Measurements from ENCODE around the gene CISD1. TPM values are rescaled to one million over a fixed set of nuclear protein-coding genes. Genes with fewer than 3 reads are reported as not detected.

CISD1 gene
- total RNA-seq, 1 experiment from 2014 or later = 46.6 TPM

DNA sequence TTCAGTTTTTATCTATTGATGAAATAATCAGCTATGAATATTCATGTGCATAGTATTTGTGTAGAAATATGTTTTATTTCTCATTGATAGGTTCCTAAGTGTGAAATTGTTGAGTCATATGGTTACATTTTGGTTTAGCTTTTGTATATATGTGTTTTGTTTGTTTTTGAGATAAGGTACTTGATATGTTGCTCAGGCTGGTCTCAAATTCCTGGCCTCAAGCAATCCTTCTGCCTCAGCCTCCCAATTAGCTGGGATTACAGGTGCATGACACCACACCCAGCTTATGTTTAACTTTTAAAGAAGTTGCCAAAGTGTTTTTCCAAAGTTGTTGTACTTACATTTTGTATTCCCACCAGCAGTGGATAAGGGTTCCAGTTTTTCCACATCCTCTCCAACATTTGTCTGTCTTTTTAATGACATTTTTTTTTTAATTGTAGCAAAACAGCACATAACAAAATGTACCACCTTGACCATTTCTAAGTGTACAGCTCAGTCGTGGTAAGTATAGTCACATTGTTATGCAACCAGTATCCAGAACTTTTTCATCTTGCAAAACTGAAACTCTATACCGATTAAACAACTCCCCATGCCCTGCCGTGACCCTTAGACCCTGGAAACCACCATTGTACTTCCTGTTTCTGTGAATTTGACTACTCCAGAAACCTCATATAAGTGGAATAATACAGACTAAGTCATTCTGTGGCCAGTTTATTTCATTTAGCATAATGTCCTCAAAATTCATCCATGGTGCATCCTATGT lies 53.3 kb downstream of the CISD1 start:
- POLR2A ChIA-PET = no interaction called here
- Mint-ChIP-seq H3K4me3 (no peak overlapping the region), H3K4me1 (0 out of 2 replicates have a peak, but pooled peaks cover 2% of the 10 kb centered on the region), H3K27me3 (ENCODE audit: low read depth) (peaks cover 3% of the 10 kb centered on the region), H3K27ac (0 out of 2 replicates have a peak overlapping the region, but pooled peaks have one; percentile 7), H3K36me3 (no peaks in the 10 kb centered on the region), H3K9me3 (no peaks in the 10 kb centered on the region)
- no peak for DNase-seq (ENCODE audit: low spot score)
- ATAC-seq = no peak
- CTCF ChIA-PET = no interaction called here
- TF ChIP-seq OVOL2 (CRISPR knock-in tag; IDR thresholded peaks at IDR 0.05; ENCODE audit: borderline replicate concordance) (no peak), ZBTB21 (CRISPR knock-in tag; IDR thresholded peaks at IDR 0.05; ENCODE audit: borderline replicate concordance) (no peak), ZNF423 (CRISPR knock-in tag; IDR thresholded peaks at IDR 0.05) (no peak), GRHL2 (CRISPR knock-in tag; IDR thresholded peaks at IDR 0.05; ENCODE audit: insufficient replicate concordance, severe bottlenecking) (no peak), ELF4 (CRISPR knock-in tag; IDR thresholded peaks at IDR 0.05; ENCODE audit: low read depth) (no peak), ZNF232 (CRISPR knock-in tag; IDR thresholded peaks at IDR 0.05) (no peak), ZNF263 (CRISPR knock-in tag; IDR thresholded peaks at IDR 0.05; ENCODE audit: low read depth) (no peak), SMAD3 (CRISPR knock-in tag; IDR thresholded peaks at IDR 0.05; ENCODE audit: borderline replicate concordance) (no peak)
- TF ChIP-seq, protein P1, sequence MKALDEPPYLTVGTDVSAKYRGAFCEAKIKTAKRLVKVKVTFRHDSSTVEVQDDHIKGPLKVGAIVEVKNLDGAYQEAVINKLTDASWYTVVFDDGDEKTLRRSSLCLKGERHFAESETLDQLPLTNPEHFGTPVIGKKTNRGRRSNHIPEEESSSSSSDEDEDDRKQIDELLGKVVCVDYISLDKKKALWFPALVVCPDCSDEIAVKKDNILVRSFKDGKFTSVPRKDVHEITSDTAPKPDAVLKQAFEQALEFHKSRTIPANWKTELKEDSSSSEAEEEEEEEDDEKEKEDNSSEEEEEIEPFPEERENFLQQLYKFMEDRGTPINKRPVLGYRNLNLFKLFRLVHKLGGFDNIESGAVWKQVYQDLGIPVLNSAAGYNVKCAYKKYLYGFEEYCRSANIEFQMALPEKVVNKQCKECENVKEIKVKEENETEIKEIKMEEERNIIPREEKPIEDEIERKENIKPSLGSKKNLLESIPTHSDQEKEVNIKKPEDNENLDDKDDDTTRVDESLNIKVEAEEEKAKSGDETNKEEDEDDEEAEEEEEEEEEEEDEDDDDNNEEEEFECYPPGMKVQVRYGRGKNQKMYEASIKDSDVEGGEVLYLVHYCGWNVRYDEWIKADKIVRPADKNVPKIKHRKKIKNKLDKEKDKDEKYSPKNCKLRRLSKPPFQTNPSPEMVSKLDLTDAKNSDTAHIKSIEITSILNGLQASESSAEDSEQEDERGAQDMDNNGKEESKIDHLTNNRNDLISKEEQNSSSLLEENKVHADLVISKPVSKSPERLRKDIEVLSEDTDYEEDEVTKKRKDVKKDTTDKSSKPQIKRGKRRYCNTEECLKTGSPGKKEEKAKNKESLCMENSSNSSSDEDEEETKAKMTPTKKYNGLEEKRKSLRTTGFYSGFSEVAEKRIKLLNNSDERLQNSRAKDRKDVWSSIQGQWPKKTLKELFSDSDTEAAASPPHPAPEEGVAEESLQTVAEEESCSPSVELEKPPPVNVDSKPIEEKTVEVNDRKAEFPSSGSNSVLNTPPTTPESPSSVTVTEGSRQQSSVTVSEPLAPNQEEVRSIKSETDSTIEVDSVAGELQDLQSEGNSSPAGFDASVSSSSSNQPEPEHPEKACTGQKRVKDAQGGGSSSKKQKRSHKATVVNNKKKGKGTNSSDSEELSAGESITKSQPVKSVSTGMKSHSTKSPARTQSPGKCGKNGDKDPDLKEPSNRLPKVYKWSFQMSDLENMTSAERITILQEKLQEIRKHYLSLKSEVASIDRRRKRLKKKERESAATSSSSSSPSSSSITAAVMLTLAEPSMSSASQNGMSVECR (CRISPR knock-in tag; IDR thresholded peaks at IDR 0.05; ENCODE audit: borderline replicate concordance) = no peak
- TF ChIP-seq, protein P2, sequence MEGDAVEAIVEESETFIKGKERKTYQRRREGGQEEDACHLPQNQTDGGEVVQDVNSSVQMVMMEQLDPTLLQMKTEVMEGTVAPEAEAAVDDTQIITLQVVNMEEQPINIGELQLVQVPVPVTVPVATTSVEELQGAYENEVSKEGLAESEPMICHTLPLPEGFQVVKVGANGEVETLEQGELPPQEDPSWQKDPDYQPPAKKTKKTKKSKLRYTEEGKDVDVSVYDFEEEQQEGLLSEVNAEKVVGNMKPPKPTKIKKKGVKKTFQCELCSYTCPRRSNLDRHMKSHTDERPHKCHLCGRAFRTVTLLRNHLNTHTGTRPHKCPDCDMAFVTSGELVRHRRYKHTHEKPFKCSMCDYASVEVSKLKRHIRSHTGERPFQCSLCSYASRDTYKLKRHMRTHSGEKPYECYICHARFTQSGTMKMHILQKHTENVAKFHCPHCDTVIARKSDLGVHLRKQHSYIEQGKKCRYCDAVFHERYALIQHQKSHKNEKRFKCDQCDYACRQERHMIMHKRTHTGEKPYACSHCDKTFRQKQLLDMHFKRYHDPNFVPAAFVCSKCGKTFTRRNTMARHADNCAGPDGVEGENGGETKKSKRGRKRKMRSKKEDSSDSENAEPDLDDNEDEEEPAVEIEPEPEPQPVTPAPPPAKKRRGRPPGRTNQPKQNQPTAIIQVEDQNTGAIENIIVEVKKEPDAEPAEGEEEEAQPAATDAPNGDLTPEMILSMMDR (IDR thresholded peaks at IDR 0.05) = no peak
- TF ChIP-seq, protein P3, sequence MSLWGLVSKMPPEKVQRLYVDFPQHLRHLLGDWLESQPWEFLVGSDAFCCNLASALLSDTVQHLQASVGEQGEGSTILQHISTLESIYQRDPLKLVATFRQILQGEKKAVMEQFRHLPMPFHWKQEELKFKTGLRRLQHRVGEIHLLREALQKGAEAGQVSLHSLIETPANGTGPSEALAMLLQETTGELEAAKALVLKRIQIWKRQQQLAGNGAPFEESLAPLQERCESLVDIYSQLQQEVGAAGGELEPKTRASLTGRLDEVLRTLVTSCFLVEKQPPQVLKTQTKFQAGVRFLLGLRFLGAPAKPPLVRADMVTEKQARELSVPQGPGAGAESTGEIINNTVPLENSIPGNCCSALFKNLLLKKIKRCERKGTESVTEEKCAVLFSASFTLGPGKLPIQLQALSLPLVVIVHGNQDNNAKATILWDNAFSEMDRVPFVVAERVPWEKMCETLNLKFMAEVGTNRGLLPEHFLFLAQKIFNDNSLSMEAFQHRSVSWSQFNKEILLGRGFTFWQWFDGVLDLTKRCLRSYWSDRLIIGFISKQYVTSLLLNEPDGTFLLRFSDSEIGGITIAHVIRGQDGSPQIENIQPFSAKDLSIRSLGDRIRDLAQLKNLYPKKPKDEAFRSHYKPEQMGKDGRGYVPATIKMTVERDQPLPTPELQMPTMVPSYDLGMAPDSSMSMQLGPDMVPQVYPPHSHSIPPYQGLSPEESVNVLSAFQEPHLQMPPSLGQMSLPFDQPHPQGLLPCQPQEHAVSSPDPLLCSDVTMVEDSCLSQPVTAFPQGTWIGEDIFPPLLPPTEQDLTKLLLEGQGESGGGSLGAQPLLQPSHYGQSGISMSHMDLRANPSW (CRISPR knock-in tag; conservative IDR thresholded peaks at IDR 0.05; ENCODE audit: low read depth) = no peak

DNA sequence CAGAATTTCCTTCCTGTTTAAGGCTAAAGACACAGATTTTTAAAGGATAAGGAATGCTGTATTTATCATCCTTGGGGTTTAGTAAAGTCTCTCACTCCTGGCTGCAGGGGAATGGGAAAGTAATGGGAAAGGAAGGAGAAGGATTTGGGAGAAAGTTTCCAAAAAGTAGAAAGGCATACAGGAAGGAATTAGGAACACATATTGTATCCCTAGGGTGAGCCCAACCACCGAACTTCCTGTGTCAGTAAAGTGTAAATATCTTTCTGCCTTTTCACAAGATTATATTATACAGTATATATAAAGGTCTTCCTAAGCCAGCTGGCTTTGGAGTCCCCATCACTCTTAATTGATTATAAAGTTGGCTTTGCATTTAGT lies 53.9 kb downstream of the CISD1 start:
- TF ChIP-seq ELF4 (CRISPR knock-in tag; IDR thresholded peaks at IDR 0.05; ENCODE audit: low read depth) = no peak
- TF ChIP-seq, protein P4, sequence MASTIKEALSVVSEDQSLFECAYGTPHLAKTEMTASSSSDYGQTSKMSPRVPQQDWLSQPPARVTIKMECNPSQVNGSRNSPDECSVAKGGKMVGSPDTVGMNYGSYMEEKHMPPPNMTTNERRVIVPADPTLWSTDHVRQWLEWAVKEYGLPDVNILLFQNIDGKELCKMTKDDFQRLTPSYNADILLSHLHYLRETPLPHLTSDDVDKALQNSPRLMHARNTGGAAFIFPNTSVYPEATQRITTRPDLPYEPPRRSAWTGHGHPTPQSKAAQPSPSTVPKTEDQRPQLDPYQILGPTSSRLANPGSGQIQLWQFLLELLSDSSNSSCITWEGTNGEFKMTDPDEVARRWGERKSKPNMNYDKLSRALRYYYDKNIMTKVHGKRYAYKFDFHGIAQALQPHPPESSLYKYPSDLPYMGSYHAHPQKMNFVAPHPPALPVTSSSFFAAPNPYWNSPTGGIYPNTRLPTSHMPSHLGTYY (CRISPR knock-in tag; IDR thresholded peaks at IDR 0.05) = no peak
- TF ChIP-seq JAZF1 (CRISPR knock-in tag; IDR thresholded peaks at IDR 0.05) = no peak
- TF ChIP-seq, protein P5, sequence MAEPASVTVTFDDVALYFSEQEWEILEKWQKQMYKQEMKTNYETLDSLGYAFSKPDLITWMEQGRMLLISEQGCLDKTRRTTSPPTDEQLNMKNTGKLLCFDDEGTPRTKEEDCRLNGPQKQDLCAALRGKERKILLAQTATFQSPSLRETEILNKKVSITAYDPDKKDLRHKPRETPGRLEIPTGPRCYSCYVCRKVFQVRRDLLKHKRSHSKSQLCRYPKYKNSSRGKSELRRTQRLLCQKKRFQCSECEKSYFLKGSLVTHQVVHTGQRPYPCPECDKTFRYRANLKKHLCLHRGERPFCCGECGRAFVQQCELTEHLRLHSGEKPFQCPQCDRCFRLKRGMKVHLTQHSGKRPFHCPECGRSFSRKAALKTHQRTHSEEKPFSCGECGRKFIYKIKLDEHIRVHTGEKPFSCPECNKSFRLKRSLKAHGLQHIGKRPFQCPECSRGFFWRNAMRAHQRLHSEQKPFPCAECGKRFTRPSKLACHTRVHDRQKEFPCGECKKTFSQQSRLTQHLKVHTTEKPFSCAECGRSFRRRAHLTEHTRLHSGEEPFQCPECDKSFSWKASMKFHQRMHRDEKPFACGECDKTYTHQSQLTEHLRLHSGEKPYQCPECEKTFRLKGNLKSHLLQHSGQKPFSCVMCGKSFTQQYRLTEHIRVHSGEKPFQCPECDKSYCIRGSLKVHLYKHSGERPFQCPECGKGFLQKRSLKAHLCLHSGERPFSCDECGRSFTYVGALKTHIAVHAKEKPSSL (CRISPR knock-in tag; conservative IDR thresholded peaks at IDR 0.05) = no peak
- TF ChIP-seq FOXP1 (CRISPR knock-in tag; IDR thresholded peaks at IDR 0.05; ENCODE audit: borderline replicate concordance) = no peak
- TF ChIP-seq TEAD1 (CRISPR knock-in tag; IDR thresholded peaks at IDR 0.05) = no peak
- no peak for TF ChIP-seq TEAD4 (CRISPR knock-in tag; IDR thresholded peaks at IDR 0.05)
- TF ChIP-seq, protein P6, sequence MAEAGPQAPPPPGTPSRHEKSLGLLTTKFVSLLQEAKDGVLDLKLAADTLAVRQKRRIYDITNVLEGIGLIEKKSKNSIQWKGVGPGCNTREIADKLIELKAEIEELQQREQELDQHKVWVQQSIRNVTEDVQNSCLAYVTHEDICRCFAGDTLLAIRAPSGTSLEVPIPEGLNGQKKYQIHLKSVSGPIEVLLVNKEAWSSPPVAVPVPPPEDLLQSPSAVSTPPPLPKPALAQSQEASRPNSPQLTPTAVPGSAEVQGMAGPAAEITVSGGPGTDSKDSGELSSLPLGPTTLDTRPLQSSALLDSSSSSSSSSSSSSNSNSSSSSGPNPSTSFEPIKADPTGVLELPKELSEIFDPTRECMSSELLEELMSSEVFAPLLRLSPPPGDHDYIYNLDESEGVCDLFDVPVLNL (CRISPR knock-in tag; IDR thresholded peaks at IDR 0.05; ENCODE audit: borderline replicate concordance, low read depth) = no peak
- TF ChIP-seq NFATC4 (CRISPR knock-in tag; IDR thresholded peaks at IDR 0.05) = no peak
- TF ChIP-seq ATF1 (CRISPR knock-in tag; IDR thresholded peaks at IDR 0.05) = no peak
- TF ChIP-seq HMGA2 (CRISPR knock-in tag; IDR thresholded peaks at IDR 0.05) = no peak
- Mint-ChIP-seq H3K4me1 (0 out of 2 replicates have a peak, but pooled peaks cover 2% of the 10 kb centered on the region), H3K4me3 (no peak overlapping the region), H3K27me3 (ENCODE audit: low read depth) (peaks cover 5% of the 10 kb centered on the region), H3K27ac (peak overlapping the region; percentile 7; the same call in 1 of the 2 replicates), H3K36me3 (no peaks in the 10 kb centered on the region), H3K9me3 (no peaks in the 10 kb centered on the region)
- CTCF ChIA-PET = no interaction called here
- DNase-seq (ENCODE audit: low spot score) (no peak), ATAC-seq (no peak)
- POLR2A ChIA-PET = no interaction called here

Measured in WTC11 (cell line).